Measurements from ENCODE around the gene EPS15. TPM values are rescaled to one million over a fixed set of nuclear protein-coding genes. Genes with fewer than 3 reads are reported as not detected.
"Not testable (repeated sequence)": the region's sequence is repeated elsewhere in the genome, so short reads cannot be mapped to it uniquely, and the experiment has no call there.

Gene EPS15
- total and polyA plus RNA-seq, 2 experiments from 2014 or later: 31.0 to 76.5 TPM

GRCh38 chr1:51410568-51411460 is 108.3 kb downstream of the EPS15 start (continued):
- TF ChIP-seq EZH2phosphoT487 (IDR thresholded peaks at IDR 0.05; ENCODE audit: unreplicated experiment) (no peak), POLR2AphosphoS5 (IDR thresholded peaks at IDR 0.05; ENCODE audit: low read depth) (no peak), REST (IDR thresholded peaks at IDR 0.05; ENCODE audit: unreplicated experiment) (no peak), ZNF331 (CRISPR knock-in tag; IDR thresholded peaks at IDR 0.05; ENCODE audit: low read depth) (no peak), CREB1 (CRISPR knock-in tag; IDR thresholded peaks at IDR 0.05; ENCODE audit: low read depth) (no peak), NANOG (IDR thresholded peaks at IDR 0.05; ENCODE audit: borderline replicate concordance) (no peak), ETS1 (IDR thresholded peaks at IDR 0.05) (no peak)

GRCh38 chr1:51409755-51410541 is 109.1 kb downstream of the EPS15 start:
- not testable (repeated sequence) for H3K4me3 Mint-ChIP-seq; H3K27ac ChIP-seq (ENCODE audit: low read depth); H3K4me1 Mint-ChIP-seq; H4K20me1 ChIP-seq (replicated peaks; ENCODE audit: insufficient read depth); H3K9me3 Mint-ChIP-seq; H3F3A ChIP-seq (replicated peaks; ENCODE audit: low read depth); H3K9me2 ChIP-seq (ENCODE audit: insufficient read depth); H3K4me2 ChIP-seq; H3K4me1 ChIP-seq (ENCODE audit: insufficient read depth); H3K4me3 ChIP-seq; H3K27me3 ChIP-seq (ENCODE audit: insufficient read depth); ATAC-seq; H3K27ac Mint-ChIP-seq; DNase-seq (ENCODE audit: low spot score); H2AFZ ChIP-seq; H3K27me3 Mint-ChIP-seq (ENCODE audit: insufficient read depth, low read depth, poor library complexity)
- H3K79me2 ChIP-seq (replicated peaks; ENCODE audit: insufficient read depth): peaks cover 47% of the 10 kb centered on the region
- peaks cover 57% of the 10 kb centered on the region for H3K36me3 Mint-ChIP-seq (ENCODE audit: low read depth)
- H3K36me3 ChIP-seq (ENCODE audit: insufficient read depth): peaks cover 40% of the 10 kb centered on the region
